Transverse colon (tissue), 4 donors: ENCODE data around the gene RGS4.

Experiments
- EP300 ChIP-seq: sonication (generic); formaldehyde crosslinking; IDR thresholded peaks from one replicate; pipeline ENCODE4 v1.6.1; 2017; ENCODE audit warnings: antibody characterized with exemption, low read depth
- POLR2A ChIP-seq: fragments of 450-650 bp; IDR thresholded peaks from one replicate; pipeline ENCODE4 v1.6.1; 2016; ENCODE audit warnings: antibody characterized with exemption, mild to moderate bottlenecking, moderate library complexity
- POLR2AphosphoS5 ChIP-seq, 3 donors: sonication (generic); formaldehyde crosslinking; IDR thresholded peaks; one replicate each; pipeline ENCODE4 v1.6.1; 2016; ENCODE audit warnings: antibody characterized with exemption in 3 of 3
- TF ChIP-seq, protein P1 (sequence below), 5 experiments: fragments of 200-600 bp in 3 of 5; fragments of 450-650 bp in 2 of 5; sonication (generic) in 3 of 5; IDR thresholded peaks; 1 replicate in 2 of 5; 2 replicates in 3 of 5; pipeline ENCODE4 v1.5.1; 2016 to 2017; ENCODE audit warnings: antibody characterized with exemption in 5 of 5, inconsistent platforms in 3 of 5, mild to moderate bottlenecking in 2 of 5, moderate library complexity in 1 of 5

DNA sequence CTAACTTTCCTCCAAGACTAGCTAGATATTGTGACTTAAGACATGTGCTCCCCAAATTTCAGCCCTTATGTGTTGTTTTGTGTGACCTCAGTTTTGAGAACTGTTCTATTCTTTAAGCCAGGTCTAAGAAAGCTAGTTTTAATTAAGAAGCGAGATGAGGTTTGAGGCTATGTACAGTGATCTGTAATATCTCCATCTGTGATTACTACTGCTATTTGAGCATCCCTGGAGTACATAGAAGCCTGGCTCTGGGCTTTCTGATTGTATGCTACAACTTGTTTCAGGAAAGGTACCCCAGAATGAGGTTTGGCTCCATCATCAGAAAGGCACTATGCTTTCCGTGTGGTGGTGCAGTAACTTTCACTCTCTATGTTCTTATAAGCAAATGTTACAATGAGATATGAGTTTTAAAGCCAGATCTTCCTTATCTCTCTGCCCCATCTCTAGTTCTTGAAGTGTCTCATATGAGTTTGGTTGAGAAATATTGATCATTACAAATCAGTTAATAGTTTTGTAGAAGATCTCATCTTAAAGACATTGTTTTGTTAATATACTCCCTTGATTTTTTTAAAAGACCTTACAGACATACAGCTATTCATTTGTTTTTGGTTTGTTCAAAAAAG lies 605 bp downstream of the RGS4 start:
- TF ChIP-seq, protein P1, sequence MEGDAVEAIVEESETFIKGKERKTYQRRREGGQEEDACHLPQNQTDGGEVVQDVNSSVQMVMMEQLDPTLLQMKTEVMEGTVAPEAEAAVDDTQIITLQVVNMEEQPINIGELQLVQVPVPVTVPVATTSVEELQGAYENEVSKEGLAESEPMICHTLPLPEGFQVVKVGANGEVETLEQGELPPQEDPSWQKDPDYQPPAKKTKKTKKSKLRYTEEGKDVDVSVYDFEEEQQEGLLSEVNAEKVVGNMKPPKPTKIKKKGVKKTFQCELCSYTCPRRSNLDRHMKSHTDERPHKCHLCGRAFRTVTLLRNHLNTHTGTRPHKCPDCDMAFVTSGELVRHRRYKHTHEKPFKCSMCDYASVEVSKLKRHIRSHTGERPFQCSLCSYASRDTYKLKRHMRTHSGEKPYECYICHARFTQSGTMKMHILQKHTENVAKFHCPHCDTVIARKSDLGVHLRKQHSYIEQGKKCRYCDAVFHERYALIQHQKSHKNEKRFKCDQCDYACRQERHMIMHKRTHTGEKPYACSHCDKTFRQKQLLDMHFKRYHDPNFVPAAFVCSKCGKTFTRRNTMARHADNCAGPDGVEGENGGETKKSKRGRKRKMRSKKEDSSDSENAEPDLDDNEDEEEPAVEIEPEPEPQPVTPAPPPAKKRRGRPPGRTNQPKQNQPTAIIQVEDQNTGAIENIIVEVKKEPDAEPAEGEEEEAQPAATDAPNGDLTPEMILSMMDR (IDR thresholded peaks at IDR 0.05): no peak
- no peak for TF ChIP-seq POLR2AphosphoS5 (IDR thresholded peaks at IDR 0.05)
- TF ChIP-seq EP300: no peak
- no peak for TF ChIP-seq POLR2A
